Liver (tissue), 9 donors: ENCODE measurements around the gene HNRNPA3. TPM values are rescaled to one million over a fixed set of nuclear protein-coding genes. Genes with fewer than 3 reads are reported as not detected.

Experiments
- DNase-seq: peaks from one replicate; pipeline ENCODE4 v3.0.0-alpha.2; 2017; ENCODE audit warnings: low spot score
- H3K27ac ChIP-seq, 2 donors: one replicate each; pipeline ENCODE4 v1.7.0; 2013; ENCODE audit warnings: inconsistent platforms in 2 of 2, low read length in 2 of 2, control low read depth in 1 of 2, low read depth in 1 of 2, mild to moderate bottlenecking in 1 of 2
- H3K27me3 ChIP-seq, 4 donors: one replicate each; pipeline versions ENCODE4 v1.6.1 to v1.7.0; 2013; ENCODE audit warnings: low read length in 3 of 4, inconsistent platforms in 1 of 4, mild to moderate bottlenecking in 1 of 4, moderate library complexity in 1 of 4; ENCODE audit not compliant: control insufficient read depth in 4 of 4, insufficient read depth in 4 of 4
- H3K36me3 ChIP-seq, 4 donors: one replicate each; pipeline versions ENCODE4 v1.6.1 to v1.7.0; 2013; ENCODE audit warnings: low read length in 3 of 4, mild to moderate bottlenecking in 3 of 4, low read depth in 1 of 4, moderate library complexity in 1 of 4; ENCODE audit not compliant: control insufficient read depth in 4 of 4, insufficient read depth in 3 of 4
- H3K4me1 ChIP-seq, 4 donors: one replicate each; pipeline versions ENCODE4 v1.6.1 to v1.7.0; 2013; ENCODE audit warnings: low read length in 3 of 4, mild to moderate bottlenecking in 3 of 4, moderate library complexity in 1 of 4; ENCODE audit not compliant: control insufficient read depth in 4 of 4, insufficient read depth in 4 of 4
- H3K4me3 ChIP-seq, 3 donors: one replicate each; pipeline versions ENCODE4 v1.6.1 to v1.7.0; 2013; ENCODE audit warnings: low read length in 3 of 3, control low read depth in 1 of 3, low read depth in 1 of 3, mild to moderate bottlenecking in 1 of 3
- H3K9ac ChIP-seq, 2 donors: one replicate each; pipeline ENCODE4 v1.7.0; 2013; ENCODE audit warnings: low read length in 2 of 2, mild to moderate bottlenecking in 2 of 2, moderate library complexity in 2 of 2, control low read depth in 1 of 2, low read depth in 1 of 2
- H3K9me3 ChIP-seq, 4 donors: one replicate each; pipeline versions ENCODE4 v1.6.1 to v1.7.0; 2013; ENCODE audit warnings: low read length in 3 of 4; ENCODE audit not compliant: control insufficient read depth in 4 of 4
- EGR1 ChIP-seq, 2 donors: IDR thresholded peaks; 2 replicates each; pipeline ENCODE4 v1.6.1; 2016 to 2018; ENCODE audit warnings: antibody characterized with exemption in 2 of 2, low read depth in 2 of 2
- FOXA1 ChIP-seq: IDR thresholded peaks from 2 replicates; pipeline ENCODE4 v1.6.1; 2016; ENCODE audit warnings: antibody characterized with exemption
- FOXA2 ChIP-seq: IDR thresholded peaks from 2 replicates; pipeline ENCODE4 v1.6.1; 2016; ENCODE audit warnings: antibody characterized with exemption
- GABPA ChIP-seq, 2 donors: IDR thresholded peaks in 1 of 2; conservative IDR thresholded peaks in 1 of 2; 2 replicates each; pipeline ENCODE4 v1.6.1; 2016; ENCODE audit warnings: antibody characterized with exemption in 2 of 2, mild to moderate bottlenecking in 1 of 2, moderate library complexity in 1 of 2
- HNF4A ChIP-seq, 2 donors: conservative IDR thresholded peaks; 2 replicates each; pipeline ENCODE4 v1.6.1; 2016; ENCODE audit warnings: antibody characterized with exemption in 2 of 2, mild to moderate bottlenecking in 2 of 2
- HNF4G ChIP-seq: IDR thresholded peaks from 2 replicates; pipeline ENCODE4 v1.6.1; 2016; ENCODE audit warnings: antibody characterized with exemption
- JUND ChIP-seq, 2 donors: IDR thresholded peaks; 2 replicates each; pipeline ENCODE4 v1.6.1; 2016; ENCODE audit warnings: antibody characterized with exemption in 2 of 2
- NR2F2 ChIP-seq: IDR thresholded peaks from 2 replicates; pipeline ENCODE4 v1.6.1; 2016; ENCODE audit warnings: antibody characterized with exemption
- RAD21 ChIP-seq, 2 donors: IDR thresholded peaks; 2 replicates each; pipeline ENCODE4 v1.6.1; 2016; ENCODE audit warnings: antibody characterized with exemption in 2 of 2, mild to moderate bottlenecking in 2 of 2
- RXRA ChIP-seq, 2 donors: IDR thresholded peaks; 2 replicates each; pipeline ENCODE4 v1.6.1; 2017 to 2018; ENCODE audit warnings: antibody characterized with exemption in 2 of 2, mild to moderate bottlenecking in 1 of 2
- SP1 ChIP-seq: IDR thresholded peaks from 2 replicates; pipeline ENCODE4 v1.6.1; 2018; ENCODE audit warnings: antibody characterized with exemption, mild to moderate bottlenecking
- TAF1 ChIP-seq: conservative IDR thresholded peaks from 2 replicates; pipeline ENCODE4 v1.6.1; 2016; ENCODE audit warnings: antibody characterized with exemption, mild to moderate bottlenecking
- YY1 ChIP-seq: IDR thresholded peaks from 2 replicates; pipeline ENCODE4 v1.6.1; 2016; ENCODE audit warnings: antibody characterized with exemption, mild to moderate bottlenecking
- WGBS: extraction: QIAGEN DNeasy Blood & Tissue Kit; methylation state at CpG from one replicate; pipeline ENCODE4 v1.1.7; 2013; 5-methylcytosine and 5-hydroxymethylcytosine counted together
- polyA plus RNA-seq, 2 donors: library from polyadenylated mRNA; stranded (reverse) in 1 of 2; unstranded in 1 of 2; fragments of 200-250 nt in 1 of 2; fragments of >200 nt in 1 of 2; fragmentation: Nextera tagmentation in 1 of 2; extraction: Ambion mirVana in 1 of 2; gene quantifications; one replicate each; pipeline versions ENCODE4 v1.2.1 to v1.2.3, GENCODE V29; 2013 to 2015
- total RNA-seq, 2 donors: library from RNA; depleted of rRNA; stranded (reverse); fragments of >200 nt; gene quantifications; one replicate each; pipeline ENCODE4 v1.2.3, GENCODE V29; 2014
- TF ChIP-seq, protein P1 (sequence below): fragments of 150-350 bp; IDR thresholded peaks from 2 replicates; pipeline ENCODE4 v1.5.1; 2017; ENCODE audit warnings: improper control_type of control experiment, low read depth, low read length; ENCODE audit not compliant: missing input control
- TF ChIP-seq, protein P2 (sequence below): IDR thresholded peaks from 2 replicates; pipeline ENCODE4 v1.6.1; 2016; ENCODE audit warnings: antibody characterized with exemption, mild to moderate bottlenecking
- TF ChIP-seq, protein P3 (sequence below): IDR thresholded peaks from 2 replicates; pipeline ENCODE4 v1.6.1; 2016; ENCODE audit warnings: antibody characterized with exemption
- donor health status: healthy.
- donor health status: healthy.
- donor health status: healthy.
- donor health status: healthy.
- donor health status: healthy.

The HNRNPA3 gene
- total RNA-seq (10 to 100 TPM; 41.5 to 61.9 TPM), polyA plus RNA-seq (10 to 100 TPM; 22.9 to 72.5 TPM)

DNA sequence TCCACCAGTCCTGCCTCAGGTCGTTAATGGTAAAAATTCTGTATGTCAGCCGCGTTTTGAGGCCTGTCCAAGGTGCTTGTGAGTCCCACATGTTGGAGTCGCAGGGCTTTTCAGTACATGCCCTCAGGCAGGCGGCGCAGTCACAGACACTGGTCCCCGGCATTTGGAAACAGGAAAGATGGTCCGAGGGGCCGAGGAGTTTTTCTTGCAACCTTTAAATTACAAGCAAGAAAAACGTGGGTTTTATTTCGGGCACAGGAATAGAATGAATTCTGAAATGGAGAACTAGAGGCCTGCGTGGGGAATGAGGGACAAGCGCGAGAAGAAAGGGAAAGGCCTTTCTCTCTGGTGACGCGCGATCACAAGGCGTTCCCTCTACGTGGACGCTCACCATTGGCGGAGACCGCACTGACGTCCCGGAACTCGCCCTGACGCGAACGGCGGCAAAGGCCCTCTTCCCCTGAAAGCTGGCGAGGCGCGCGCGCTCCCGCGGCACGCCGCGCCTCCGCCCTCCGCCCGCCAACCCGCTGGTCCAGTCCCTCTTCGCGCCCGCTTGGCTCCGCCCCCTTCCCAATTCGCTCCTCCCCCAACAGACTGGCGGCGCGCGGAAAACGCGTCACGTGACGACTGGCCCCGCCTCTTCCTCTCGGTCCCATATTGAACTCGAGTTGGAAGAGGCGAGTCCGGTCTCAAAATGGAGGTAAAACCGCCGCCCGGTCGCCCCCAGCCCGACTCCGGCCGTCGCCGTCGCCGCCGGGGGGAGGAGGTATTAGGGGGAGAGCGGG lies at the start of gene HNRNPA3:
Gene HNRNPA3, plus strand, starts transcription at position 689 of the 785 bp plus-strand sequence. Its CDS starts 6 bp downstream, at position 695.
- Histone ChIP-seq H3K27ac (peak within 1 kb of the TSS; percentile 100), H3K9ac (peak within 1 kb of the TSS; percentile 98 to 100), H3K9me3 (no peaks in the 10 kb centered on the region), H3K4me3 (peak within 1 kb of the TSS; percentile 72 to 95 (median 84)), H3K4me1 (peaks cover 5 to 29% (median 9%) of the 10 kb centered on the region in 4 donors), H3K27me3 (no peaks in the 10 kb centered on the region), H3K36me3 (peaks cover 2 to 20% (median 11%) of the 10 kb centered on the region in 4 donors)
- WGBS = 7% methylated on average over 74 of the region's 74 CpGs
- TF ChIP-seq TAF1 (peak; percentile 90), GABPA (IDR thresholded peaks at IDR 0.05 in 1 of 2, conservative IDR thresholded peaks at IDR 0.05 in 1 of 2) (peak in 1 of 2 donors; percentile 60), RAD21 (IDR thresholded peaks at IDR 0.05) (no peak), YY1 (peak; percentile 87), SP1 (peak; percentile 57), EGR1 (IDR thresholded peaks at IDR 0.05; ENCODE audit: low read depth in 2 of 2) (no peak), HNF4A (conservative IDR thresholded peaks at IDR 0.05) (no peak)
- TF ChIP-seq, protein P1, sequence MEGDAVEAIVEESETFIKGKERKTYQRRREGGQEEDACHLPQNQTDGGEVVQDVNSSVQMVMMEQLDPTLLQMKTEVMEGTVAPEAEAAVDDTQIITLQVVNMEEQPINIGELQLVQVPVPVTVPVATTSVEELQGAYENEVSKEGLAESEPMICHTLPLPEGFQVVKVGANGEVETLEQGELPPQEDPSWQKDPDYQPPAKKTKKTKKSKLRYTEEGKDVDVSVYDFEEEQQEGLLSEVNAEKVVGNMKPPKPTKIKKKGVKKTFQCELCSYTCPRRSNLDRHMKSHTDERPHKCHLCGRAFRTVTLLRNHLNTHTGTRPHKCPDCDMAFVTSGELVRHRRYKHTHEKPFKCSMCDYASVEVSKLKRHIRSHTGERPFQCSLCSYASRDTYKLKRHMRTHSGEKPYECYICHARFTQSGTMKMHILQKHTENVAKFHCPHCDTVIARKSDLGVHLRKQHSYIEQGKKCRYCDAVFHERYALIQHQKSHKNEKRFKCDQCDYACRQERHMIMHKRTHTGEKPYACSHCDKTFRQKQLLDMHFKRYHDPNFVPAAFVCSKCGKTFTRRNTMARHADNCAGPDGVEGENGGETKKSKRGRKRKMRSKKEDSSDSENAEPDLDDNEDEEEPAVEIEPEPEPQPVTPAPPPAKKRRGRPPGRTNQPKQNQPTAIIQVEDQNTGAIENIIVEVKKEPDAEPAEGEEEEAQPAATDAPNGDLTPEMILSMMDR = no peak
- TF ChIP-seq, protein P2, sequence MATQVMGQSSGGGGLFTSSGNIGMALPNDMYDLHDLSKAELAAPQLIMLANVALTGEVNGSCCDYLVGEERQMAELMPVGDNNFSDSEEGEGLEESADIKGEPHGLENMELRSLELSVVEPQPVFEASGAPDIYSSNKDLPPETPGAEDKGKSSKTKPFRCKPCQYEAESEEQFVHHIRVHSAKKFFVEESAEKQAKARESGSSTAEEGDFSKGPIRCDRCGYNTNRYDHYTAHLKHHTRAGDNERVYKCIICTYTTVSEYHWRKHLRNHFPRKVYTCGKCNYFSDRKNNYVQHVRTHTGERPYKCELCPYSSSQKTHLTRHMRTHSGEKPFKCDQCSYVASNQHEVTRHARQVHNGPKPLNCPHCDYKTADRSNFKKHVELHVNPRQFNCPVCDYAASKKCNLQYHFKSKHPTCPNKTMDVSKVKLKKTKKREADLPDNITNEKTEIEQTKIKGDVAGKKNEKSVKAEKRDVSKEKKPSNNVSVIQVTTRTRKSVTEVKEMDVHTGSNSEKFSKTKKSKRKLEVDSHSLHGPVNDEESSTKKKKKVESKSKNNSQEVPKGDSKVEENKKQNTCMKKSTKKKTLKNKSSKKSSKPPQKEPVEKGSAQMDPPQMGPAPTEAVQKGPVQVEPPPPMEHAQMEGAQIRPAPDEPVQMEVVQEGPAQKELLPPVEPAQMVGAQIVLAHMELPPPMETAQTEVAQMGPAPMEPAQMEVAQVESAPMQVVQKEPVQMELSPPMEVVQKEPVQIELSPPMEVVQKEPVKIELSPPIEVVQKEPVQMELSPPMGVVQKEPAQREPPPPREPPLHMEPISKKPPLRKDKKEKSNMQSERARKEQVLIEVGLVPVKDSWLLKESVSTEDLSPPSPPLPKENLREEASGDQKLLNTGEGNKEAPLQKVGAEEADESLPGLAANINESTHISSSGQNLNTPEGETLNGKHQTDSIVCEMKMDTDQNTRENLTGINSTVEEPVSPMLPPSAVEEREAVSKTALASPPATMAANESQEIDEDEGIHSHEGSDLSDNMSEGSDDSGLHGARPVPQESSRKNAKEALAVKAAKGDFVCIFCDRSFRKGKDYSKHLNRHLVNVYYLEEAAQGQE = peak; percentile 91
- DNase-seq = peak; percentile 100

DNA sequence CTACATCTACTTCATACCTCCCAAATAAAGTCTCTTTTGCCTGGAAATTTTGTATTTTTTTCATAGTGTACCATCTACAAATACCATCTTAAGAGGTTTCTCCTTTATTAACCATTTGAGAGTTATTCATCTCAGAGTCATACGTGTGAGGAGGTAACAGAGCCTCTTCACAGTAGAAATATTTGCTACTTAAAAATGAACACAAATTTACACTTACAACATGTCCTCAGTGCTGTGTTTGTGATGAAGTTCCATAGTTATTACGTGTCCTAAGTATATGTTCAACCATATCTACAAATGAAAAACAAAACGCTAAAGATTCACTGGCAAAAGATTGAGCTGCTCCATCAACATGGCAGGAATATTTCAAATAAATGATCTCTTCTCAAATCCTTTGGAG lies 48.5 kb upstream of the HNRNPA3 start:
- Histone ChIP-seq H3K4me3 (peak overlapping the region in 1 of 3 donors; percentile 2), H3K9me3 (no peaks in the 10 kb centered on the region), H3K27me3 (no peaks in the 10 kb centered on the region), H3K4me1 (peaks cover 2 to 15% (median 11%) of the 10 kb centered on the region in 4 donors), H3K27ac (no peak overlapping the region), H3K36me3 (no peaks in the 10 kb centered on the region), H3K9ac (no peak overlapping the region)
- no peak for DNase-seq
- 20% methylated on average over 3 of the region's 3 CpGs for WGBS
- TF ChIP-seq, protein P2 = no peak
- no peak for TF ChIP-seq NR2F2
- TF ChIP-seq HNF4A (conservative IDR thresholded peaks at IDR 0.05) = no peak
- no peak for TF ChIP-seq EGR1 (IDR thresholded peaks at IDR 0.05; ENCODE audit: low read depth in 2 of 2)
- no peak for TF ChIP-seq JUND (IDR thresholded peaks at IDR 0.05)
- TF ChIP-seq, protein P3, sequence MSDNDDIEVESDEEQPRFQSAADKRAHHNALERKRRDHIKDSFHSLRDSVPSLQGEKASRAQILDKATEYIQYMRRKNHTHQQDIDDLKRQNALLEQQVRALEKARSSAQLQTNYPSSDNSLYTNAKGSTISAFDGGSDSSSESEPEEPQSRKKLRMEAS = no peak
- TF ChIP-seq, protein P1 = no peak
- no peak for TF ChIP-seq YY1
- no peak for TF ChIP-seq GABPA (IDR thresholded peaks at IDR 0.05 in 1 of 2, conservative IDR thresholded peaks at IDR 0.05 in 1 of 2)
- TF ChIP-seq RXRA (IDR thresholded peaks at IDR 0.05) = no peak
- no peak for TF ChIP-seq FOXA2
- TF ChIP-seq FOXA1 = no peak
- no peak for TF ChIP-seq HNF4G
- TF ChIP-seq RAD21 (IDR thresholded peaks at IDR 0.05) = no peak
